HK-2 (cell line): Measurements from ENCODE around the gene MED15.

ENCODE experiments used
- DNase-seq: peaks from one replicate; pipeline ENCODE4 v3.0.0-alpha.2; 2018; ENCODE audit not compliant: unreplicated experiment

MED15 gene

GRCh38 chr22:20622650-20623339 is 115.4 kb downstream of the MED15 start:
- DNase-seq: no peak

- DNase-seq: no peak
These were observed 116.8 kb downstream of the MED15 start for GRCh38 chr22:20624161-20624616.

- DNase-seq: no peak
These were observed 117.9 kb downstream of the MED15 start for GRCh38 chr22:20625270-20625669.

- DNase-seq: no peak
These were observed 119.4 kb downstream of the MED15 start for GRCh38 chr22:20626811-20627210.

- DNase-seq: no peak
These were observed 120.0 kb downstream of the MED15 start for GRCh38 chr22:20627432-20627831.

GRCh38 chr22:20628081-20628939 is 120.9 kb downstream of the MED15 start:
- no peak for DNase-seq

GRCh38 chr22:20629401-20629800 is 122.0 kb downstream of the MED15 start:
- no peak for DNase-seq

GRCh38 chr22:20630873-20631617 is 123.6 kb downstream of the MED15 start:
- DNase-seq: no peak

GRCh38 chr22:20632082-20632481 is 124.7 kb downstream of the MED15 start:
- no peak for DNase-seq

- no peak for DNase-seq
These were observed 125.1 kb downstream of the MED15 start for GRCh38 chr22:20632518-20632917.

- DNase-seq: no peak
These were observed 127.3 kb downstream of the MED15 start for GRCh38 chr22:20634560-20635226.

- DNase-seq: no peak
These were observed 127.8 kb downstream of the MED15 start for GRCh38 chr22:20635227-20635591.

GRCh38 chr22:20636075-20636812 is 128.8 kb downstream of the MED15 start:
- DNase-seq: no peak

- no peak for DNase-seq
These were observed 129.5 kb downstream of the MED15 start for GRCh38 chr22:20636945-20637344.
